ENCODE data around the gene TMPRSS9.
A peak's percentile ranks its signal among the peaks of the same experiment; 100 is the strongest.
"Not testable (repeated sequence)": the region's sequence is repeated elsewhere in the genome, so short reads cannot be mapped to it uniquely, and the experiment has no call there.

TMPRSS9 gene

GRCh38 chr19:2392366-2392765 is 32.3 kb downstream of the TMPRSS9 start:
- TF ChIP-seq GATA1 (IDR thresholded peaks at IDR 0.05; ENCODE audit: low read depth, low read length), result no peak
- no peak for TF ChIP-seq POLR2A (IDR thresholded peaks at IDR 0.05; ENCODE audit: low read length)
- DNase-seq, result no peak

- peak in 1 of 2 experiments; percentile 46 for DNase-seq
Observed at GRCh38 chr19:2392899-2393298, 32.8 kb downstream of the TMPRSS9 start.

GRCh38 chr19:2394054-2394441 is 34.0 kb downstream of the TMPRSS9 start:
- DNase-seq, result no peak
- TF ChIP-seq GATA1 (IDR thresholded peaks at IDR 0.05; ENCODE audit: low read depth, low read length) (no peak), POLR2A (IDR thresholded peaks at IDR 0.05; ENCODE audit: low read length) (no peak)

GRCh38 chr19:2394442-2395292 is 34.6 kb downstream of the TMPRSS9 start:
- TF ChIP-seq POLR2A (IDR thresholded peaks at IDR 0.05; ENCODE audit: low read length), result no peak
- no peak for TF ChIP-seq GATA1 (IDR thresholded peaks at IDR 0.05; ENCODE audit: low read depth, low read length)
- DNase-seq, result no peak

- not testable (repeated sequence) for DNase-seq
Observed at GRCh38 chr19:2395293-2395829, 35.3 kb downstream of the TMPRSS9 start.

- DNase-seq, result not testable (repeated sequence)
Observed at GRCh38 chr19:2397173-2397572, 37.1 kb downstream of the TMPRSS9 start.

- no peak for TF ChIP-seq POLR2A (IDR thresholded peaks at IDR 0.05; ENCODE audit: low read length)
- TF ChIP-seq GATA1 (IDR thresholded peaks at IDR 0.05; ENCODE audit: low read depth, low read length), result no peak
- no peak for DNase-seq
Observed at GRCh38 chr19:2398735-2399305, 38.8 kb downstream of the TMPRSS9 start.

GRCh38 chr19:2399582-2399981 is 39.5 kb downstream of the TMPRSS9 start:
- DNase-seq, result no peak
- no peak for TF ChIP-seq POLR2A (IDR thresholded peaks at IDR 0.05; ENCODE audit: low read length)
- TF ChIP-seq GATA1 (IDR thresholded peaks at IDR 0.05; ENCODE audit: low read depth, low read length), result no peak

- TF ChIP-seq POLR2A (IDR thresholded peaks at IDR 0.05; ENCODE audit: low read length), result no peak
- TF ChIP-seq GATA1 (IDR thresholded peaks at IDR 0.05; ENCODE audit: low read depth, low read length), result no peak
- DNase-seq, result no peak
Observed at GRCh38 chr19:2408247-2408646, 48.2 kb downstream of the TMPRSS9 start.

- TF ChIP-seq GATA1 (IDR thresholded peaks at IDR 0.05; ENCODE audit: low read depth, low read length) (no peak), POLR2A (IDR thresholded peaks at IDR 0.05; ENCODE audit: low read length) (no peak)
- DNase-seq, result no peak
Observed at GRCh38 chr19:2409352-2409912, 49.4 kb downstream of the TMPRSS9 start.

GRCh38 chr19:2410023-2410422 is 50.0 kb downstream of the TMPRSS9 start:
- TF ChIP-seq POLR2A (IDR thresholded peaks at IDR 0.05; ENCODE audit: low read length) (no peak), GATA1 (IDR thresholded peaks at IDR 0.05; ENCODE audit: low read depth, low read length) (no peak)
- no peak for DNase-seq

GRCh38 chr19:2411709-2412108 is 51.6 kb downstream of the TMPRSS9 start:
- TF ChIP-seq GATA1 (IDR thresholded peaks at IDR 0.05; ENCODE audit: low read depth, low read length) (no peak), POLR2A (IDR thresholded peaks at IDR 0.05; ENCODE audit: low read length) (no peak)
- DNase-seq, result no peak

GRCh38 chr19:2412449-2412848 is 52.4 kb downstream of the TMPRSS9 start:
- DNase-seq, result no peak
- TF ChIP-seq POLR2A (IDR thresholded peaks at IDR 0.05; ENCODE audit: low read length), result no peak
- no peak for TF ChIP-seq GATA1 (IDR thresholded peaks at IDR 0.05; ENCODE audit: low read depth, low read length)

GRCh38 chr19:2413159-2413558 is 53.1 kb downstream of the TMPRSS9 start:
- DNase-seq, result no peak
- TF ChIP-seq POLR2A (IDR thresholded peaks at IDR 0.05; ENCODE audit: low read length) (peak; percentile 16), GATA1 (IDR thresholded peaks at IDR 0.05; ENCODE audit: low read depth, low read length) (no peak)

GRCh38 chr19:2413629-2414028 is 53.6 kb downstream of the TMPRSS9 start:
- TF ChIP-seq POLR2A (IDR thresholded peaks at IDR 0.05; ENCODE audit: low read length) (peak; percentile 23), GATA1 (IDR thresholded peaks at IDR 0.05; ENCODE audit: low read depth, low read length) (no peak)
- DNase-seq, result no peak

Measured in erythroblast (primary cell).